HCEC 1CT (cell line): ENCODE results near the gene CAMK2N2.

Experiments used
- DNase-seq: peaks from one replicate; pipeline ENCODE4 v3.0.0-alpha.2; 2017

Gene CAMK2N2

DNA sequence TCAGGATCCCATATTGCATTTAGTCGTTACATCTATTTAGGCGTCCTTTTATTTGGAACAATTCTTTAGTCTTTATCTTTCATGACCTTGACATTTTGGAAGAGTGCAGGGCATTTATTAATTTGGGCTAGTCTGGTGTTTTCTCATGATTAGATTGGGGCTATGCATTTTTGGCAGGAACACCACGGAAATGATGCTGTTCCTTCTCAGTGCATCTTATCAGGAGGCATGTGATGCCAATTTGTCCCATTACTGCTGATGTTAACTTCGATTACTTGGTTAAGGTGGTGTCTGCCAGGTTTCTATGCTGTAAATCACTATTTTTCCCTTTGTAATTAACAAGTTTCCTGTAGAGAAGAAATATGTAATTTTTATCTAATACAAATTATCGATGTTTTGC is 50.1 kb downstream of the CAMK2N2 start:
- DNase-seq = no peak
